Measurements from ENCODE around the gene MAP4. TPM values are rescaled to one million over a fixed set of nuclear protein-coding genes. Genes with fewer than 3 reads are reported as not detected.

Gene MAP4
- total and polyA plus RNA-seq, 2 of the 13 experiments (the other 11 are each of a cell fraction or from before 2014, with no cell fraction given), result 33.1 to 38.7 TPM

GRCh38 chr3:47803480-47804025 lies 212.7 kb downstream of the MAP4 start (continued):
- TF ChIP-seq ZHX2 (IDR thresholded peaks at IDR 0.05; ENCODE audit: low read depth), result no peak
- no peak for TF ChIP-seq ZHX2 (CRISPR knock-in tag; IDR thresholded peaks at IDR 0.05; ENCODE audit: borderline replicate concordance)
- TF ChIP-seq ZNF615 (CRISPR knock-in tag; IDR thresholded peaks at IDR 0.05; ENCODE audit: borderline replicate concordance), result no peak
- TF ChIP-seq PATZ1 (CRISPR knock-in tag; IDR thresholded peaks at IDR 0.05), result peak; percentile 84; the same call in 1 of the 2 replicates
- TF ChIP-seq REST (IDR thresholded peaks at IDR 0.05; ENCODE audit: borderline replicate concordance in 1 of 2, low read depth in 1 of 2, low read length in 2 of 2), result no peak
- TF ChIP-seq ZNF772 (CRISPR knock-in tag; IDR thresholded peaks at IDR 0.05), result no peak
- no peak for TF ChIP-seq ZNF18 (CRISPR knock-in tag; IDR thresholded peaks at IDR 0.05; ENCODE audit: insufficient replicate concordance)
- no peak for TF ChIP-seq ZFP82 (CRISPR knock-in tag; IDR thresholded peaks at IDR 0.05; ENCODE audit: borderline replicate concordance)
- no peak for TF ChIP-seq SIX4 (CRISPR knock-in tag; IDR thresholded peaks at IDR 0.05)
- TF ChIP-seq ZNF816 (CRISPR knock-in tag; IDR thresholded peaks at IDR 0.05; ENCODE audit: borderline replicate concordance), result no peak
- no peak for TF ChIP-seq RELA (CRISPR knock-in tag; IDR thresholded peaks at IDR 0.05)
- no peak for TF ChIP-seq SAFB2 (CRISPR knock-in tag; IDR thresholded peaks at IDR 0.05; ENCODE audit: borderline replicate concordance, low read depth)
- TF ChIP-seq ZNF782 (CRISPR knock-in tag; IDR thresholded peaks at IDR 0.05; ENCODE audit: borderline replicate concordance), result 0 out of 2 replicates have a peak, but pooled peaks have one; percentile 19
- TF ChIP-seq KDM5A (IDR thresholded peaks at IDR 0.05; ENCODE audit: borderline replicate concordance, low read length), result no peak
- no peak for TF ChIP-seq AGO2 (optimal IDR thresholded peaks at IDR 0.05; ENCODE audit: low read depth, low read length)
- TF ChIP-seq ZNF790 (CRISPR knock-in tag; IDR thresholded peaks at IDR 0.05; ENCODE audit: borderline replicate concordance), result no peak
